HG03108 (cell line): ENCODE data around the gene KRTAP5-3.
"Not testable (repeated sequence)": the region's sequence is repeated elsewhere in the genome, so short reads cannot be mapped to it uniquely, and the experiment has no call there.

ENCODE experiments used
- ATAC-seq: cut with Tn5 transposase; IDR thresholded peaks from one replicate; pipeline ENCODE4 v1.9.1; 2021; ENCODE audit warnings: moderate library complexity; ENCODE audit not compliant: unreplicated experiment

The KRTAP5-3 gene

DNA sequence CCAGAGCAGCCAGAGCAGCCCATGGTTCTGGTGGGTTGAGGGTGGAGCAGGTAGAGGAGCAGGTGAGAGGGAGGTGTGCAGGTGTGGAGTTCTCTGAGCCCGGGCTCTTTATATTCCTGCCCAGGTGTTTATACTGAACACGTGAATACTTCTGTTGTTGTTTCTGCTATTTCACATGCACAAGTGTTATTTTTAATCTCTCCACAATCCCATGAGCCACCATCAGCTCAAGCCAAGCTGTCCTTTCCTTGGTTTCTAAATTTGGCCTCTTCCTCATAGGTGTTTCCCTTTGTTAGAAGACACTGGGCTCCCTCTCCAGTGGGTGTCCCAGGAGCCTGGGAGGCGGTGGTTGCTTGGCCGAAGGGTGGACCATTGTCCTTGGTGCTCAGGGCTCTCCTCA lies at the start of gene KRTAP5-3:
Gene KRTAP5-3, minus strand, starts transcription at position 101 of the 400 bp plus-strand sequence. Its CDS starts 78 bp downstream, at position 23.
- ATAC-seq = no peak

GRCh38 chr11:1656670-1657069 lies 48.4 kb upstream of the KRTAP5-3 start:
- no peak for ATAC-seq

GRCh38 chr11:1656061-1656441 lies 47.8 kb upstream of the KRTAP5-3 start:
- ATAC-seq = no peak

DNA sequence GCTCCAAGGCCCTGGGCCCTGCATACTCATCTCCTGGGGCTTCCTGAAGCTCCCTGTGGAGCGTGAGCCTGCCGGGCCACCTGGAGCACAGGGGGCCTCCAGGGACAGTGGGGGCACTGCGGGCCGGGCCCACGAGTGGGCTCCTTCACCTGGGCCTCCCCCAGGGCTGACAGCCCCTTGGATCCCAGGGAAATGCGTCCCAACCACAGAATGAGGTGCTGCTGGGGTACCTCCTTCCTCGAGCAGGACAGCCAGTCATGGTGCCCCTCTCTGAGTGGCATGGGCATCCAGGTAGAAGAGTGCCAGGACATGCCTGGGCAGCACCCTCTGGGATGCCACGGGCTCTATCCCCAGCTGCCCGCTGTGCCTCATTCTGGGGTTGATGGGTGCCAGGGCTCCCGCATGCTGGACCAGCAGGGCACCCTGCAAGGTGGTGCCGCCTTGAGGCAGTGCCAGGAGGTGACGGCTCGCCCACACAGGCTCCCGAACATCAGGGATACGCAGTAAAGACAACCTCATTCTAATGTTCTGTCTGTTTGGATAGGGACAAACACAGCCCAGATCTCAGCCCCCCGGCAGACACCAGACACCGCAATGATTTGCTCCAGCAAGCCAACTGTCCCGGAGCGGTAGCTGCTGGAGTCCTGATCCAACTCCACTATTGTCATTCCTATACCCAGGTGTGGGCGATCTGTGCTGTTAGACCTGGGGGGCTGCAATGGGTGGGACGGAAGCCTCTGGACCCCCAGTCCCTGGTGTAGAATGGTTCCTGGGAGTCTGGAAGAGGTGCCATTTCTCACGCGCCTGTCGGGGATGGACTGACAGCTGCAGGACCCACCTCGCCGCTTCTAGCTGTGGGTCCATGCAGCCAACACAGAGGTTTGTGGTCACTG lies 47.2 kb upstream of the KRTAP5-3 start:
- ATAC-seq = no peak

DNA sequence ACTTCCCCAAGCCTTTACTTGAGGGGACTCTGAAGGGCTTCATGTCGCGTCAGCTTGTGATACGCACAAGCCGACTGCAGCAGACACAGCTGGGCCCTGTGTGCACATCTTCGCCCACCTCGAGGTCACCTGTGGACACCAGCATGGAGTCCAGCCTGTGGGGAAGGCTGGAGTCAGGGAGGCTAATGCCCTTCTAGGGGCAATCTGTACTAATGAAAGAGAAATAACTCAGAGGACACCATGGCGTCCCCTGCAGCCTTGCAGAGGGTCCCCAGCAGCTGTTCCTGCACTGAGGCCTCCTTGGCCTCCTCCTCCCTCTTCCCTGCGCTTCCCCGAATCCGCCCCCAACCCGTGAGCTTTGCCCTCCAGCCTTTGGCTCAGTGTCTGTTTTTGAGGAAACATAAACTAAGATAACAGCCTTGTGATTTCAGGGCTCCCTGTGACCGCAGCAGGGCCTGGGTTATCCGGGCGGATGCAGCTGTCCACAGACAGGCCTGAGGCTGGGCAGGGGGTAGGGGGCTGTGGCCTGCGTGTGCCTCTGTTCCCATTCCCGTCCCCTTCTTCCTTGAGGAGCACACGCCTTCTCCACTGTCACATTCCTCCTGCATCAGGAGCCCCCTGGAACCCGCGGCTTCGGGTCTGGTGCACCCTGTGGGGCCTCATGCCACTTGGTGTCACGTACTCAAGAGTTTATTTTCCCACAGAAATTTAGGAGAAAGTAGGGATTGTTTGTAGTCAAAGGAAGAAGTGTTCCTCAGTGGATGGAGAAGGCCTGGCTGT lies 46.3 kb upstream of the KRTAP5-3 start:
- ATAC-seq = no peak

DNA sequence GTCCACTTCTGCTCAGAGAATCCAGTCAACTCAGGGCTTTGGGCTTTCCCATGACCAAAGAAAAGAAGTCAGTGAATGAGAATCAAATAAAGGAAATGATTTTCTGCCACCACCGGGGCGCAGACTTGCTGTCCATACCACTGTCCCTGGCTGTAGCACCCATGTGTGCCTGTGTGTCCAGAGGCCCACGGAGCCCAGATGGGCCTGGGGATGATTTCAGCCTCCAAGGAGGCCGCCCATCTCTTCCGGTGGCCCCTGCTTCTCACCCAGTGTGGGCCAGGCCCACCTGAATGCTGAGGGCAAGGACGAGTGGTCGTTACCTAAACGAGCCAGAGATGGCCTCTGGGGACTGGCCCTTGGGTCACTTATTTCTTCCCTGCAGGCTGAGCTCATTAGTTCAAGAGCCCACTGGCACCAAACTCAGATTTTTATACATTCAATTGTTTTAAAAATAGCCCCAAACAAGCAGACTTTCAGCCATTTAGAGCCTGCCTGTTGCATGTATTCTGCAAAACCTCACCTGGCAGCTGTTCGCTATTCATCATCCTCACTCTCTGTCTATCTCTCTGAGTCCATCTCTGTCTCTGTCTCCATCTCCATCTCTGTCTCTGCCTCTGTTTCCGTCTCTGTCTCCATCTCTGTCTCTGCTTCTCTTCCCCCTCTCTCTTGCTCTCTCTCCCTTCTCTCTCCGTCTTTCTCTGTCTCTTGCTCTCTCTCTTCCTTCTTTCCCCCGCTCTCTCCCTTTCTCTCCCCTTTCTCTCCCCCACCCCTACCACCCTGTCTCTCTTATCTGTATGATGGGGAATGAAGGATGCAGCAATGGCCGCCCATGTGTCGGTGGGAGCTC lies 45.5 kb upstream of the KRTAP5-3 start:
- ATAC-seq = no peak

DNA sequence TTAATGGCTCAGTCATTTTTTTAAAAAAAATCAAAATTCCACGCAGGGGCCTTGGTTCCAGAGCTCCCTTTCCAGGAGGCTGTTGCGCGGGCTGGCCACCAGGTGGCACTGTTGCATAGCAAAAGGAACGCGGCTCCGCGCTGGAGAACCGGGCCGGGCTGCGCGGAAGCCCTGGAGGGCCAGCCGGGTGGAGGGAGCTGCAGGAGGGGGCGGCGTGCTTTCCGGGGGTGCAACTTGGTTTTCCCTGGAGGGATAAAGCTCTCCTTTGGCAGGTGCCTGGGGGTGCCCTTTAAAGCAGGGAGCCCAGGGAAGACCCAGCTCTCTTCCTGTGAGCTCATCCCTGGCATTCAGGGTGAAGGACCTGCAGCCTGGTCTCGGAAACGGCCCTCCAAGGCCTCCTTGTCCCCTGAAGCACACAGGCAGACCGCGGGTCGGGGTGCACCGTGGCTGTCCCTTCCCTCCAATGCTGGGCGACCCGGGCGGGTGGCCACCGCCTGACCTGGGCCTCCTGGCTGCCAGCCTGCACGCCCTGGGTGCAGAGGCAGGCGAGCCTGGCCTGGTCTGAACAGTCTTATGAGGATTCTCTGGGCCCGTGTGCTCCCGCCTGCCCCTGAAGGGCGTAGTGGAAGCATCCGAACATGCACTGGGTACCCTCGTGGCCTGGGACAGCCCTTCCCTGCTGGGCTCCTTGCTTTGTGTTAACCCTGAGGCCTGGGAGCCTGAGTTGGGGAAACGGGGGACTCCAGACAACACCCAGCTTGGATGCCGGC lies 44.7 kb upstream of the KRTAP5-3 start:
- no peak for ATAC-seq

- no peak for ATAC-seq
Observed at GRCh38 chr11:1652442-1652770, 44.1 kb upstream of the KRTAP5-3 start.

- no peak for ATAC-seq
Observed at GRCh38 chr11:1652026-1652425, 43.8 kb upstream of the KRTAP5-3 start.

DNA sequence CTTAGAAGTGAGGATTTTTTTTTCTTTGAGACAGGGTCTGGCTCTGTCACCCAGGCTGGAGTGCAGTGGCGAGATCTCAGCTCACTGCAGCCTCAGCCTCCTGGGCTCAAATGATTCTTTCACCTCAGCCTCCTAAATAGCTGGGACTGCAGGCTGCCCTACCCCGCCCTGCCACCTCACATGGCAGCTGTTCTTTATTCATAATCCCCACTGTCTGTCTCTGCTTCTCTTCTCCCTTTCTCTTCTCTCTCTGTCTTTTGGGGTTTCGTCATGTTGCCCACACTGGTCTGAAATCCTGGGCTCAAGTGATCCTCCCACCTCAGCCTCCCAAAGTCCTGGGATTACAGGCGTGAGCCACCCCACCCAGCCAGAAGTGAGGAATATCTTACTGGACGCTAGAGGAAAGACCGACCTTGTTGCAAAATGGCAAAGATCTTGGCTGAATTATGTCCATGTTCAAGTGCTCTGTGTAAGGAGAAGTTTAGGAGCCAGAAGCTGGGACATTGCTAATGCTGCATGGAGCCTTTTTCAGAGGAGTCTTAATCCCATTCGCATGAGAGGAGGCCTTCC lies 43.2 kb upstream of the KRTAP5-3 start:
- no peak for ATAC-seq

- ATAC-seq = no peak
Observed at GRCh38 chr11:1650918-1651262, 42.6 kb upstream of the KRTAP5-3 start.

DNA sequence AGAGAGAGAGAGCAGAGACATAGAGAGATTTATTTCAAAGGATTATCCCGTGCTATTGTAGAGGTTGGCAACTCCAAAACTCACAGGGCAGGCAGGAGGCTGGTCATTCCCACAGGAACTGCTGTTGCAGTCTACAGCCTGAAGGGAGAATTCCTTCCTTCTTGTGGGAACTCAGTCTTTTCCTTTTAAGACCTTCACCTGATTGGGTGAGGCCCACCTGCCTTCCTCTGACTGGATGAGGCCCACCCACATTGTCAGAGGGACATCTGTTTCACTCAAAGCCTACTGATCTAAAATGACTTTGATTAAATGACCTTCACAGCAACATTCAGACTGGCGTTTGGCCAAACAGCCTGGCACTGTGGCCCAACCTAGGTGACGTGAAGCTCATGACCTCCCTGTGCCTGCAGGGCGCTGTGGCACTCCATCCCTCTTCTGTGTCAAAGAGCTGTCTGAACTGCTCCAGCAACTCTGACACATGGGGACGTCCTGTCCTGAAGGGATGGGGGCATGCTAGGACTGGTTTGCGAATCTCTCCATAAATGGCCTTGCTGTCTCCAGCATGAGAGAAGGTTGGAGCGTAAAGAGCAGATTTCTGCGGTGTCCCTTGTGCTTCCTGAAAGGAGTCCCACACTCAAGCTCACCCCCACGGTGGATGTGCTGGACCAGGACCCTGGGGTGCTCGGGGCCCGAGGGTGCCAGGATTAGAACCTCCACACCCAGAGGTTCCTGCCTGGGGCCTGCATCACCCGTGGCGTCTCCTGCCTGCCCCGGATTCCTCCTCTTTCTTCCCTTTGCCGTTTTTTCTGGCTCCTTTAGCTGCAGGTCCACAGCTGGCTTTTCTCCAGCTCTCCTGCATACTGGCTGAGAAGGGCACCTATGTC lies 42.0 kb upstream of the KRTAP5-3 start:
- no peak for ATAC-seq

GRCh38 chr11:1648653-1649420 lies 40.6 kb upstream of the KRTAP5-3 start:
- ATAC-seq = no peak

- no peak for ATAC-seq
Observed at GRCh38 chr11:1647901-1648652, 39.8 kb upstream of the KRTAP5-3 start.

- ATAC-seq = not testable (repeated sequence)
Observed at GRCh38 chr11:1646540-1646939, 38.3 kb upstream of the KRTAP5-3 start.

DNA sequence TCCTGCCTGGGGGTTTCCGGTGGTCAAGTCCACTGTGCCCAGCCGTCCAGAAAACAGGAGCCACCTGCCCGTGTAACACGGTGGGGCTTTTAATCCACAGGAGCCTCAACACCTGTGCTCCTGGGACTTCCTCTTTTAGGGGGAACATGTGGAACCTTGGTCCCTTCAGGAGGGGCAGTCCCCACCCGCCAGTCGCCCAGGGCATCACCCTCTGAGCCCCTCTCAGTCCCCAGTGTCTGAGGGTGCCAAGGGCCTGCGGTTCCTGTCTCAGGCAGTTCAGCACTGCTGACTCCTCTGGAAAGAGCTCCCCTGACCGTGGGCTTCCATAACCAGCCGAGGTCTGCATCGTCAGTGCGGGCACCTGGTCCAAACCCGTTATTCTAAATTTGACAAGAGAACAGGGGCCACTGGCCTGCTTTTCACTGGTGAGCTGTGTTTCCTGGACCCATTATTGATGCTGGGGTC lies 37.1 kb upstream of the KRTAP5-3 start:
- ATAC-seq = no peak

GRCh38 chr11:1644601-1645356 lies 36.5 kb upstream of the KRTAP5-3 start:
- no peak for ATAC-seq
